Pons (tissue), 1 donor: Measurements from ENCODE around the gene LRRK1.

ENCODE experiments used
- DNase-seq: peaks from one replicate; pipeline ENCODE4 v3.0.0-alpha.2; 2016; ENCODE audit warnings: low spot score

Gene LRRK1

GRCh38 chr15:101112336-101113113 is 193.4 kb downstream of the LRRK1 start:
- no peak for DNase-seq

- DNase-seq: no peak
Measured at GRCh38 chr15:101113114-101114005, 194.2 kb downstream of the LRRK1 start.

- DNase-seq: no peak
Measured at GRCh38 chr15:101114166-101114565, 195.0 kb downstream of the LRRK1 start.

- DNase-seq: no peak
Measured at GRCh38 chr15:101114610-101115009, 195.5 kb downstream of the LRRK1 start.

GRCh38 chr15:101115393-101115785 is 196.2 kb downstream of the LRRK1 start:
- DNase-seq: no peak

- DNase-seq: peak; percentile 55
Measured at GRCh38 chr15:101115786-101116680, 196.9 kb downstream of the LRRK1 start.

- no peak for DNase-seq
Measured at GRCh38 chr15:101116681-101116976, 197.5 kb downstream of the LRRK1 start.

- DNase-seq: no peak
Measured at GRCh38 chr15:101118116-101118515, 199.0 kb downstream of the LRRK1 start.

GRCh38 chr15:101118615-101119014 is 199.5 kb downstream of the LRRK1 start:
- DNase-seq: no peak

- DNase-seq: no peak
Measured at GRCh38 chr15:101119181-101119580, 200.0 kb downstream of the LRRK1 start.
